HAP-1 (cell line): ENCODE results near the gene AFAP1L2.
"Not testable (repeated sequence)": the region's sequence is repeated elsewhere in the genome, so short reads cannot be mapped to it uniquely, and the experiment has no call there.

Source experiments
- DNase-seq, 2 experiments: peaks; one replicate each; pipeline ENCODE4 v3.0.0-alpha.2; 2016 to 2020; ENCODE audit warnings: low spot score in 2 of 2
- H3K27me3 ChIP-seq: fragments of 250-450 bp; sonication (Bioruptor Pico); 2 replicates; pipeline ENCODE4 v1.5.1; 2020; ENCODE audit warnings: low read depth, mild to moderate bottlenecking, moderate library complexity
- H3K36me3 ChIP-seq: fragments of 250-450 bp; sonication (Bioruptor Pico); replicated peaks from 2 replicates; pipeline ENCODE4 v1.5.1; 2020; ENCODE audit warnings: mild to moderate bottlenecking
- H3K4me1 ChIP-seq: fragments of 250-450 bp; sonication (Bioruptor Pico); 2 replicates; pipeline ENCODE4 v1.5.1; 2020; ENCODE audit warnings: mild to moderate bottlenecking
- H3K4me3 ChIP-seq: fragments of 250-450 bp; sonication (Bioruptor Pico); 2 replicates; pipeline ENCODE4 v1.5.1; 2020; ENCODE audit warnings: mild to moderate bottlenecking, moderate library complexity
- H3K9me3 ChIP-seq: fragments of 250-450 bp; sonication (Bioruptor Pico); 2 replicates; pipeline ENCODE4 v1.5.1; 2020; ENCODE audit warnings: mild to moderate bottlenecking, moderate library complexity
- in situ Hi-C: fragments of 300-500 bp; cut with MboI; formaldehyde crosslinking; loops from 3 replicates; pipeline ENCODE4 v1.14.3; 2020; ENCODE audit warnings: low sequenced_read_pairs, inconsistent platforms, mixed read lengths

The AFAP1L2 gene

DNA sequence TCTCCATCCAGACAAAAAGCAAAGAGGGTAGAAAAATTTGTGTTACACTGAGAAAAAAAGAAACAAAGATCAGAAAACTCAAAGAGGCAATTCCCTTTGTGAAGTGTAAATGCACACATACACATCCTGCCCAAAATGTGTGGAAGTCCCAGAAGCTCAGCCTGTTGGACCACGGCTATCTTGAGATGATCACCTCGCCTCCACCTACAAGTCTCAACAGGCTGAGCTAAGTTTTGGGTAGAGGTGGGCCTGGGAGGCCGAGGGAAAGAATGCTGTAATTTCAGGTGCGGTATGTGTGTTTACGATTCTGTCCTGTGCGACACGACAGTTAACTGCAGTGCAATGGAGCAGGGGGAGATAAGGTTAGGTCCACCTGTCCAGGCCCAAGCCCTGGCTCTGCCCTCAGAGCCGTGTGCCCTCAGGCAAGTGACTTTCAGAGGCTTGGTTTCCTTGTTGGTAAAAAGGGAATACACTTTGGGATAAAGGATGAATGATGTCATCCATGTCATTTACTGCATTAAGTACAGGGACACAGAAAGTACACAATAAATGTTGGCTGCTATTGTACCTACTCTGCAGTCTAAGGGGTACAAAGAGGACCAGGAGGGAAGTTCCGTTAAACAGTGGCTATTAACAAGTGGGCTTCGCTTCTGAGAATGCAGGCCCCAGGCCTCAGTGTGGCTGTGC is 67.3 kb downstream of the AFAP1L2 start:
- Histone ChIP-seq H3K4me3 (no peak overlapping the region), H3K4me1 (no peaks in the 10 kb centered on the region), H3K9me3 (no peaks in the 10 kb centered on the region), H3K36me3 (no peaks in the 10 kb centered on the region), H3K27me3 (no peaks in the 10 kb centered on the region)
- DNase-seq, result no peak
- in situ Hi-C loops, result no loop called here

DNA sequence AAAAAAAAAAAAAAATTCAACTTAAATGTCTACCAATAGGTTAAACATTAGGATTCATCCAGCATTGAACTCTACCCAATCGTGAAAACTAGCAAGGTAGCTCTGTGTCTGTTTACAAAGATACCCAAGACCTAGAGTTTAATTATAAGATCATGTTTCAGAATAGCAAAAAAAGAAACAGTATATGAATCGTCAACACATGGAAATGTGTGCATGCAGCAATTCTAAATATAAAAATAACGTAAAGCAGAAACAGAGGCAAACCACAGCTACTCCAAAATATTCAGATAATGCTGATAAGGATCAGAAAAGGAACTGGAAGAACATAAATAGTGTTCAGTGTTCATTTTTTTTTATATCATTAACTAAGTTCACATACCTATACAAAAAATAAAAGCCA is 68.7 kb downstream of the AFAP1L2 start:
- no peaks in the 10 kb centered on the region for H3K4me1 ChIP-seq
- in situ Hi-C loops, result no loop called here

DNA sequence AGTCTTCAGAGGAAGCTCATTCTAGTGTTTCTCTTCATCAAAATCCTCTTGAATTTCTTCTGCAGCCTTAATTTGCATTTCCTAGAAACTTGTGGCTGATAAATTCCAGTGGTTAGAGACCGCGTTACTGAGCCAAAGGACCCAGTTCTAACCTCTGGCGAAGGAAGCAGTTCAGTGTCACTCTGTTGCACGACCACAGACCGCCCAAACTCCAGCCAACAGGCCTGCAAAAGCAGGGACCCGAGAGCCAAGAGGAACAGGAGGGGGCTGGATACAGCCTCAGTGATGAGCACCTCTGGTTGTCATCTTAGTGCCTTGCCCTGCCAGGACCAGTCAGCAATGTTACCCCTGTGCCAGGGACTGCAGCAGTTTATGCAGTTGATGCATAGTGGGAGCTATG is 70.0 kb downstream of the AFAP1L2 start:
- H3K27me3 ChIP-seq, result no peaks in the 10 kb centered on the region
- no peak overlapping the region for H3K4me3 ChIP-seq
- no peak for DNase-seq
- in situ Hi-C loops, result no loop called here
- no peaks in the 10 kb centered on the region for H3K36me3 ChIP-seq
- no peaks in the 10 kb centered on the region for H3K9me3 ChIP-seq
- no peaks in the 10 kb centered on the region for H3K4me1 ChIP-seq

More for the DNA sequence above, 68.7 kb downstream of the AFAP1L2 start:
- Histone ChIP-seq H3K4me3 (no peak overlapping the region), H3K9me3 (no peaks in the 10 kb centered on the region), H3K36me3 (no peaks in the 10 kb centered on the region), H3K27me3 (no peaks in the 10 kb centered on the region)
- no peak for DNase-seq

DNA sequence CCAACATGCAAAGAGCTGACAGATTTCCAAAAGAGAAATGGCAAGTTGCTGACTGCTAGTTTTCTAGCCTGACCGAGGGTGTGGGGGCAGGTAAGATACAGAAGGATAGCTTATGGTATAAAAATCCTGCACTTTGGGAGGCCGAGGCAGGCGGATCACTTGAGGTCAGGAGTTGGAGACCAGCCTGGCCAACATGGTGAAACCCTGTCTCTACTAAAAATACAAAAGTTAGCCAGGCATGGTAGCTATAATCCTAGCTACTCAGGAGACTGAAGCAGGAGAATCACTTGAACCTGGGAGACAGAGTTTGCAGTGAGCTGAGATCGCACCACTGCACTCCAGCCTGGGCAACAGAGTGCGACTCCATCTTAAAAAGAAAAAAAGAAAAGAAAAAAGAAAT is 70.9 kb downstream of the AFAP1L2 start:
- H3K9me3 ChIP-seq, DNase-seq, in situ Hi-C loops, H3K27me3 ChIP-seq, H3K4me1 ChIP-seq, H3K36me3 ChIP-seq, H3K4me3 ChIP-seq: not testable (repeated sequence)

DNA sequence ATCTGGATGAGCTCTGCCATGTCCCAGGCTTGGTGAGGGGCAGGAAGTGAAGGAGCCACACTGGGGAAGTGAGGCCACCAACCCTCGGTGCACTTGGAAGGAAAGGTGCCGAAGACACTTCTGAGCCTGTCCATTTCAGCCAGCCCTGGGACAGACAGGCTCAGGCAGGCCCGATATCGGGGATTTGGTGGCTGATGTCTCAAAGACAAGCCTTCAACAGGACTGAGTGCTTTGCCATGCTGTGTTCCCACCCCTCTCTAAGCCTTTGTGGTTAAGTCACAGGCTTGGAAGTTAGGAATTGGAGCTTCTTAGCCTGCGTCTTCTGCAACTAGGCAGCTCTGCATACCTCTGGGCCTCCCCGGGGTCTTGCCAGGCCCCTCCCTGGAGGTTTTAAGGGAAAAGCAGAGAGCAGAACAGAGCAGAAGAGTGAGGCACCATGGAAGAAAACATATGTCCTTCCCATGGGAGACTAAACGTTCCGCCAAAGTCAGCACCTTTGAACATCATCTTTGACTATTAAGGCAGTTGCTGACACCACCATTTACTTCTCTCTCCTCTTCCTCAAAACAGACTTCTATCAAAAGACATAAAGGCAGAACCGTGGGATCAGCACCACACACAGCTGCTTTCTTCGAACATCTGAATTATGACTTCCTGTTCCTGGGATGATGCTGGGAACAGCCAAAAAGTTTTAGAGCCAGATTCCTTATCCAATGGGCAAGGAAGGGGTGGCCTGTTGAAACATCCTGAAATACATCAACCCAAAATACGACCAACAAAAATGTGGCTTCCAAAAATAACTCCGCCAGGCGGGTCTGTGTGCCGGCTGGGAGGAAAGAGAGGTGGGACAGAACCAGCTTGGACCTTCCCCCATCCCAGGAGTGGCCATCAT is 71.8 kb downstream of the AFAP1L2 start:
- no peaks in the 10 kb centered on the region for H3K4me1 ChIP-seq
- no peaks in the 10 kb centered on the region for H3K27me3 ChIP-seq
- no peak for DNase-seq
- H3K9me3 ChIP-seq, result no peaks in the 10 kb centered on the region
- no peak overlapping the region for H3K4me3 ChIP-seq
- in situ Hi-C loops, result no loop called here
- H3K36me3 ChIP-seq, result no peaks in the 10 kb centered on the region

DNA sequence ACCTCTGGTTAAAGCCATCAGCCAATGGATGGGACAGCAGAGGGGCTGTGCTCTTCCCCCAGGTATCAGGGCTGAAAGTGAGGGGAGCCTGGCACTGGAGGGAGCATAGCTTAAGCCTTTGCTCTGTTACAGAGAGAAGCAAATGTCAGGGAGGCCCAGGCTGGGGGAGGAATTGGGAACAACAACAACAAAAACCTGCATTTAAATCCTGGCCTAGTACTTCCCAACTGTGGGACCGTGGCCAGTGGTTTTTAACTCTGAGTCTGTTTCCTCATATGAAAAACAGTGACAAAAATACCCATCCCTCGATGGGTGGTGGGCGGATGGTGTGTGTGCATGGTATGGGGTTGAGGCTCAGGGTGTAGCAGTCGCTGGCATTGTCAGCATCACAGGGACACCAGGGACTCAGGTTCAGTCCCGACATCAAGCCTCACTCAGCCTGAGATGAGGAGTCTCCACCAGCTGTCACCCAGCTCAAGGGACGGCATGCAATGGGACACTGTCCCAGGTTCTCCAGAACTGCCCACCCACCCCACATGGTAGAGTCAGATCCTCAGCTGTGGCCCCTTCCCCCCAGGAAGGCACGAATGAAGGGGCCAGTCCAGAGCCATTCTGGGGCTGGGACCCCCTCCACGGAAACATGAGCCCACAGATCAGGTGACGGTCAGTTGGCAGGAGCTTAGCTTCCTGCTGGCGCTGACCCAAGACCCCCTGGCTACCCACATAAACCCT is 74.5 kb downstream of the AFAP1L2 start:
- Histone ChIP-seq H3K27me3 (no peaks in the 10 kb centered on the region), H3K4me1 (no peaks in the 10 kb centered on the region), H3K4me3 (no peak overlapping the region), H3K9me3 (no peaks in the 10 kb centered on the region), H3K36me3 (no peaks in the 10 kb centered on the region)
- in situ Hi-C loops, result no loop called here
- no peak for DNase-seq

DNA sequence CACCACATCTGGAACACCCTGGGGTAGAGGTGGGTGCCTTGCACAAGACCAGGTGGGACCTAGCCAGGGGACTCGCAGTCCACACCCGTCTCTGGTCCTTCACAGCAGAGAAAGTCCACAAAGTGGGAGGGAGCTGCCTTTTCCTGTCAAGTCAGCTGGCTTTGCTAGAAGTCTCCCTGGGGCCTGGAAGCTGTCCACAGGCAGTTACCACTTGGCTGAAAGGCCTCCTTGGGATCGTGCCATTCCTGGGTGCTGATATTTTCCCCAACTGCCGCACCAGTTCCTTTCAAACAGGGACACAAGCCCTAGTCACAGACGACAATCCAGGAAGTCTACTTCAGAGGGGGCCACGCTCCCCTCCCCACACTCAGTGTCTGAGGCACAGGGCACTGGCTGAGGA is 75.4 kb downstream of the AFAP1L2 start:
- H3K27me3 ChIP-seq, result no peaks in the 10 kb centered on the region
- no peak for DNase-seq
- no peak overlapping the region for H3K4me3 ChIP-seq
- no peaks in the 10 kb centered on the region for H3K9me3 ChIP-seq
- no peaks in the 10 kb centered on the region for H3K36me3 ChIP-seq
- in situ Hi-C loops, result no loop called here
- no peaks in the 10 kb centered on the region for H3K4me1 ChIP-seq

DNA sequence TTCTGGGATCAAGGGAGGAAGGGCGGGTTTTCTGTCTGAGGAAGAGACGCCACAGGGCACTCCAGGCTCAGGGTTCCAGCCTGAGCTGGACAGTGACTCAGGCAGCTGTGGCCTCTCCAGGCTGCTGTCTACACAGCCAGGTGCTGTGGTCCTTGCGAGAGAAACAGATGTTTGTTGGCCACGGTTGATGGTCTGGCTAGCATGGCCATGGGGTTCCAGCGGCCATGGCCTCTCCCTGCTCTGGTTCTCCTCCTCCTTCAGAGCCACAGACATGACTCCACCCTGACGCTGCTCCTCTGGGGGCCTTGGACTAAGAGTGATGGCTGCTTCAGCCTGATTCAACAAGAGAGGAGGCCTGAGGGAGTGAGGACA is 75.9 kb downstream of the AFAP1L2 start:
- in situ Hi-C loops, result no loop called here
- H3K4me1 ChIP-seq, result no peaks in the 10 kb centered on the region
- DNase-seq, result no peak
- no peaks in the 10 kb centered on the region for H3K27me3 ChIP-seq
- H3K9me3 ChIP-seq, result no peaks in the 10 kb centered on the region
- no peak overlapping the region for H3K4me3 ChIP-seq
- H3K36me3 ChIP-seq, result no peaks in the 10 kb centered on the region

DNA sequence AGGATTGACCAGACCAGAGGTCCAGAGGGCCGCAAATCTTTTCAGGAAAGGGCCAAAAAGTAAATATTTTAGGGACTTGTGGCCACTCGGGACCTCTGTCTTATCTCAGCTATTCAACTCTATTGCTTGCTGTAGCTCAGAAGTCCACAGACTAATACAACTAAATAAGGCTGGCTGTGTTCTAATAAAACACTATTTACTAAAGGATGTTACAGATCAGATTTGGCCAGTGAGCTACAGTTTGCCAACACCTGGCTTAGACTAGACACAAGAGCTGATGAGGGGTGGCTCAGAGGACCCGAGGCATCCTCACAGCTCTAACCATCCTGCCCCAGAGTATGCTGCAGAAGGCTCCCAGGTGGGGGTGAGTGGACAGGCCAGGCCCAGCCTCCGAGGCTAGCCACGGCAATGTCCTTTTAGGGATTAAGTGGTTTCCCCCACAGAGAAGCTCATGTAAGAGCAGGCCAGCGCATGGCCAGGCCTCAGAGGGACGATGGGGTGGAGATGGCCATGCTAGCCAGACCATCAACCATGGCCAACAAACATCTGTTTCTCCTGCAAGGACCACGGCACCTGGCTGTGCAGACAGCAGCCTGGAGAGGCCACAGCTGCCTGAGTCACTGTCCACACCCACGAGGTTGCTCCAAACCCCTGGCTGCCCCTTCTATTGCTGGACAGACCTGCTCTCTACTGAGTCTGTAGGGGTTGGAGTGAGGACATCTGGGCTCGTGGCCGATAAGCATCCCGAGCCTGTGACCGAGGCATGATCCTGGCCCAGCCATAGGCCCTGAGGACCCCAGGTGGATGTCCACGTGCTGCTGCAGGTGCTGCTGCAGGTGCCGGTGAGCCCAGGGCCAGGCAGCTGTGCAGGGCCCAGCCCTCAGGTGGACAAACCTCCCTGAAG is 76.5 kb downstream of the AFAP1L2 start:
- Histone ChIP-seq H3K36me3 (no peaks in the 10 kb centered on the region), H3K4me1 (no peaks in the 10 kb centered on the region), H3K27me3 (no peaks in the 10 kb centered on the region), H3K9me3 (no peaks in the 10 kb centered on the region), H3K4me3 (no peak overlapping the region)
- in situ Hi-C loops, result no loop called here
- DNase-seq, result no peak

DNA sequence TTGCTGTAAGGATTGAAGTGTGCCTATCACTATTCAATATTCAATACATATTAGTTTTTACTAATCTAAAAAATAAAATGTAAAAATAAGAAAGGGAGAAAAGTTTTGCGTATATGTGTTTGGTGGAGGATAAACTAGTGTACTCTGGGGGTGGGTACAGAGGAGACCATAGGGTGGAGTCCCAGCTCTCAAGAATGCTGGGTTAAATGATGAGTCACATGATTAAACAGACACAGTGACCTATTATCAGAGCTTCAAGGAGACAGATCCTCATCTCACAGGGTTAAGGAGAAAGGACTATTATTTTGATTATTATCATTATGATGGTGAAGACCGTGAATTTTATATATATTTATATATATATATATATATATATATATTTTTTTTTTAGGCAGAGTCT is 77.5 kb downstream of the AFAP1L2 start:
- Histone ChIP-seq H3K4me3 (no peak overlapping the region), H3K9me3 (no peaks in the 10 kb centered on the region), H3K36me3 (no peaks in the 10 kb centered on the region), H3K27me3 (no peaks in the 10 kb centered on the region), H3K4me1 (no peaks in the 10 kb centered on the region)
- DNase-seq, result no peak
- in situ Hi-C loops, result no loop called here

DNA sequence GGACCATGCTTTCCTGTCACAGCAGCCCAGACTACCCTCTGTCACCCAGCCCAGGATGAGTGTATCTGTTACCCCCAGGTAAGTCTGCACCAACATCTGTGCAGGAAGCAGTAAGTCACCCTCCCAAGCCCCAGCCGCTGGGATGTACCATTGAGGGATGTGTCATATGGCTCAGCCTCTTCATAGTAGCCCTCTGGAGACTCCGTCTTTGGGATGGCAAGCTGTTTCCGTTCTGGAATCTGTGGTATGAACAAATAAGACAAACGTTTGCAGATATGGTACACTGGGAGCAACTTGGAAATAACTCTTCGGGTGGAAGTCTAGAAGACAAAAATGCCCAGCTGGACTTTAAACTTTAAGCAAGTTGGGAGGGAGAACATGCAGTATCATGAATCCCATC is 81.3 kb downstream of the AFAP1L2 start:
- Histone ChIP-seq H3K4me1 (no peaks in the 10 kb centered on the region), H3K9me3 (no peaks in the 10 kb centered on the region), H3K36me3 (no peaks in the 10 kb centered on the region), H3K27me3 (no peaks in the 10 kb centered on the region), H3K4me3 (no peak overlapping the region)
- DNase-seq, result no peak
- in situ Hi-C loops, result loop anchor here (25.0 kb wide), 1 partner anchor 389 kb away; no protein-coding TSS in a partner anchor

DNA sequence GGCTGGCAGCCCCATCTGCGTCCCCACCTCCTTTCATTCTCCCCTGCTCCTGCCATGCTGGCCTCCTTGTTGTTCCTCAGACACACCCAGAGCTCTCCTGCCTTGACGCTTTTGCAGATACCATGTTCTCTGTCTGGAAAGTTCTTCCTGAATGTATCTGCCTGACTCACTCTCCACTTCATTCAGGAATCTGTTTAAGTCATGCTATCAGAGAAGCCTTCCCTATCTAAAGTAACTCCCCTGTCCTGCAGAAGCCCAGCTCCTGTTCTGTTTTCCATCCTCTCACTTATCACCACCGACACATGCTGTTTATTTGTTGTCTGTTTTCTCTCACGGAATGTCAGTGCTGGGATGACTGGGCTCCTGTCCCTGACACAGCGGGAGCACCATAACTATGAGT is 82.0 kb downstream of the AFAP1L2 start:
- H3K36me3 ChIP-seq, result no peaks in the 10 kb centered on the region
- no peaks in the 10 kb centered on the region for H3K4me1 ChIP-seq
- in situ Hi-C loops, result loop anchor here (25.0 kb wide), 1 partner anchor 390 kb away; no protein-coding TSS in a partner anchor
- H3K27me3 ChIP-seq, result no peaks in the 10 kb centered on the region
- no peak overlapping the region for H3K4me3 ChIP-seq
- DNase-seq, result no peak
- no peaks in the 10 kb centered on the region for H3K9me3 ChIP-seq
